Right atrium auricular region (tissue), 2 donors: Measurements from ENCODE around the gene CREB3L2. TPM values are rescaled to one million over a fixed set of nuclear protein-coding genes. Genes with fewer than 3 reads are reported as not detected.

Experiments used
- DNase-seq: peaks from one replicate; pipeline ENCODE4 v3.0.0-alpha.2; 2019; ENCODE audit warnings: low spot score
- H3K27ac ChIP-seq, 2 donors: fragments of 200-600 bp; sonication (generic); 1 replicate in 1 of 2; 2 replicates in 1 of 2; pipeline ENCODE4 v1.5.1; 2016 to 2019
- H3K27me3 ChIP-seq, 2 donors: fragments of 200-600 bp; sonication (generic); one replicate each; pipeline versions ENCODE4 v1.5.1 to v1.6.0; 2017 to 2019
- H3K36me3 ChIP-seq: fragments of 200-600 bp; sonication (generic); one replicate; pipeline ENCODE4 v1.5.1; 2016
- H3K4me1 ChIP-seq, 2 donors: fragments of 200-600 bp; sonication (generic); one replicate each; pipeline versions ENCODE4 v1.5.1 to v1.6.0; 2017 to 2019
- H3K4me3 ChIP-seq, 2 donors: fragments of 200-600 bp; sonication (generic); 1 replicate in 1 of 2; 2 replicates in 1 of 2; pipeline ENCODE4 v1.5.1; 2017 to 2019; ENCODE audit warnings: mild to moderate bottlenecking in 1 of 2, moderate library complexity in 1 of 2
- H3K9me3 ChIP-seq, 2 donors: fragments of 200-600 bp; sonication (generic); one replicate each; pipeline ENCODE4 v1.5.1; 2019
- CTCF ChIP-seq, 2 donors: fragments of 200-600 bp; sonication (generic); IDR thresholded peaks; one replicate each; pipeline ENCODE4 v1.5.1; 2019; ENCODE audit warnings: antibody characterized with exemption in 2 of 2
- total RNA-seq, 2 donors: library from RNA; depleted of rRNA; stranded (reverse); fragments of >200 nt; gene quantifications; one replicate each; pipeline ENCODE4 v1.1.0, GENCODE V29; 2016

CREB3L2 gene
- total RNA-seq, 2 donors from 2014 or later: 25.6 to 39.6 TPM

GRCh38 chr7:138008588-138009349 lies 6.9 kb upstream of the CREB3L2 start:
- no peaks in the 10 kb centered on the region for H3K36me3 ChIP-seq
- no peak overlapping the region for H3K27ac ChIP-seq
- DNase-seq: peak; percentile 58
- H3K4me1 ChIP-seq: no peaks in the 10 kb centered on the region
- no peaks in the 10 kb centered on the region for H3K27me3 ChIP-seq
- peak; percentile 82 to 95 for TF ChIP-seq CTCF (IDR thresholded peaks at IDR 0.05)
- no peak overlapping the region for H3K4me3 ChIP-seq
- no peaks in the 10 kb centered on the region for H3K9me3 ChIP-seq

- no peaks in the 10 kb centered on the region for H3K9me3 ChIP-seq
- H3K36me3 ChIP-seq: no peaks in the 10 kb centered on the region
- no peak for DNase-seq
- no peak overlapping the region for H3K27ac ChIP-seq
- H3K4me3 ChIP-seq: no peak overlapping the region
- peaks cover 0 to under 1% of the 10 kb centered on the region in 2 donors for H3K4me1 ChIP-seq
- TF ChIP-seq CTCF (IDR thresholded peaks at IDR 0.05): no peak
- no peaks in the 10 kb centered on the region for H3K27me3 ChIP-seq
Observed at GRCh38 chr7:138008019-138008587, 6.2 kb upstream of the CREB3L2 start.

GRCh38 chr7:138006106-138006505 lies 4.2 kb upstream of the CREB3L2 start:
- TF ChIP-seq CTCF (IDR thresholded peaks at IDR 0.05): no peak
- Histone ChIP-seq H3K4me1 (peaks cover 0 to 7% of the 10 kb centered on the region in 2 donors), H3K27me3 (no peaks in the 10 kb centered on the region), H3K27ac (no peak overlapping the region), H3K36me3 (no peaks in the 10 kb centered on the region), H3K4me3 (no peak overlapping the region), H3K9me3 (no peaks in the 10 kb centered on the region)
- peak; percentile 32 for DNase-seq

- Histone ChIP-seq H3K4me3 (no peak overlapping the region), H3K9me3 (no peaks in the 10 kb centered on the region), H3K4me1 (peaks cover 0 to 9% of the 10 kb centered on the region in 2 donors), H3K27ac (no peak overlapping the region), H3K36me3 (no peaks in the 10 kb centered on the region), H3K27me3 (no peaks in the 10 kb centered on the region)
- no peak for TF ChIP-seq CTCF (IDR thresholded peaks at IDR 0.05)
- DNase-seq: no peak
Observed at GRCh38 chr7:138004936-138005335, 3.0 kb upstream of the CREB3L2 start.

GRCh38 chr7:138004046-138004445 lies 2.2 kb upstream of the CREB3L2 start:
- Histone ChIP-seq H3K9me3 (no peaks in the 10 kb centered on the region), H3K4me3 (no peak overlapping the region), H3K27ac (no peak overlapping the region), H3K4me1 (peaks cover 0 to 17% of the 10 kb centered on the region in 2 donors), H3K27me3 (no peaks in the 10 kb centered on the region), H3K36me3 (no peaks in the 10 kb centered on the region)
- TF ChIP-seq CTCF (IDR thresholded peaks at IDR 0.05): no peak
- DNase-seq: no peak
